ENCODE data around the gene GALNT16.
"Not testable (repeated sequence)": the region's sequence is repeated elsewhere in the genome, so short reads cannot be mapped to it uniquely, and the experiment has no call there.

GALNT16 gene

GRCh38 chr14:69275331-69275730 is 15.4 kb downstream of the GALNT16 start:
- no peaks in the 10 kb centered on the region for H3K79me2 ChIP-seq (ENCODE audit: low read length)
- no peak for DNase-seq

GRCh38 chr14:69277356-69277755 is 17.4 kb downstream of the GALNT16 start:
- not testable (repeated sequence) for H3K27me3 ChIP-seq (replicated peaks; ENCODE audit: insufficient read depth, low read length); H3K9ac ChIP-seq (ENCODE audit: low read length); H3K4me1 ChIP-seq (ENCODE audit: low read length); H3K79me2 ChIP-seq (ENCODE audit: low read length); H3K9me3 ChIP-seq (replicated peaks; ENCODE audit: insufficient read depth, low read length); H3K4me2 ChIP-seq (ENCODE audit: low read depth, low read length); H3K36me3 ChIP-seq (replicated peaks; ENCODE audit: insufficient read depth, low read length); DNase-seq; H3K27ac ChIP-seq (ENCODE audit: low read length); H4K20me1 ChIP-seq (ENCODE audit: insufficient read depth, low read length); H3K4me3 ChIP-seq (ENCODE audit: low read length); H3K9me2 ChIP-seq (replicated peaks; ENCODE audit: insufficient read depth, low read length); H2AFZ ChIP-seq (ENCODE audit: low read length); H3F3A ChIP-seq (ENCODE audit: insufficient read depth, low read length)

More at GRCh38 chr14:69275331-69275730, 15.4 kb downstream of the GALNT16 start:
- Histone ChIP-seq H3K9ac (ENCODE audit: low read length) (no peak overlapping the region), H3F3A (ENCODE audit: insufficient read depth, low read length) (no peaks in the 10 kb centered on the region), H3K27ac (ENCODE audit: low read length) (no peak overlapping the region), H3K9me2 (replicated peaks; ENCODE audit: insufficient read depth, low read length) (no peaks in the 10 kb centered on the region), H3K36me3 (replicated peaks; ENCODE audit: insufficient read depth, low read length) (no peaks in the 10 kb centered on the region), H3K9me3 (replicated peaks; ENCODE audit: insufficient read depth, low read length) (no peaks in the 10 kb centered on the region), H3K4me1 (ENCODE audit: low read length) (no peaks in the 10 kb centered on the region), H3K27me3 (replicated peaks; ENCODE audit: insufficient read depth, low read length) (no peaks in the 10 kb centered on the region), H3K4me3 (ENCODE audit: low read length) (no peak overlapping the region), H3K4me2 (ENCODE audit: low read depth, low read length) (no peak overlapping the region), H4K20me1 (ENCODE audit: insufficient read depth, low read length) (no peaks in the 10 kb centered on the region), H2AFZ (ENCODE audit: low read length) (no peak overlapping the region)
- TF ChIP-seq EZH2phosphoT487 (IDR thresholded peaks at IDR 0.05; ENCODE audit: low read length) (no peak), CTCF (IDR thresholded peaks at IDR 0.05; ENCODE audit: low read length) (no peak)

GRCh38 chr14:69280746-69281291 is 20.9 kb downstream of the GALNT16 start:
- Histone ChIP-seq H3K79me2 (ENCODE audit: low read length) (no peaks in the 10 kb centered on the region), H3K27me3 (replicated peaks; ENCODE audit: insufficient read depth, low read length) (no peaks in the 10 kb centered on the region), H3K9me2 (replicated peaks; ENCODE audit: insufficient read depth, low read length) (no peaks in the 10 kb centered on the region), H3K9ac (ENCODE audit: low read length) (no peak overlapping the region), H3K4me3 (ENCODE audit: low read length) (no peak overlapping the region), H3K9me3 (replicated peaks; ENCODE audit: insufficient read depth, low read length) (no peaks in the 10 kb centered on the region), H4K20me1 (ENCODE audit: insufficient read depth, low read length) (no peaks in the 10 kb centered on the region), H2AFZ (ENCODE audit: low read length) (no peak overlapping the region), H3K36me3 (replicated peaks; ENCODE audit: insufficient read depth, low read length) (no peaks in the 10 kb centered on the region), H3K4me1 (ENCODE audit: low read length) (no peaks in the 10 kb centered on the region), H3K4me2 (ENCODE audit: low read depth, low read length) (no peak overlapping the region), H3K27ac (ENCODE audit: low read length) (no peak overlapping the region), H3F3A (ENCODE audit: insufficient read depth, low read length) (no peaks in the 10 kb centered on the region)
- TF ChIP-seq EZH2 (optimal IDR thresholded peaks at IDR 0.05; ENCODE audit: low read depth, low read length) (no peak), EZH2phosphoT487 (IDR thresholded peaks at IDR 0.05; ENCODE audit: low read length) (no peak), CTCF (IDR thresholded peaks at IDR 0.05; ENCODE audit: low read length) (no peak)
- DNase-seq: no peak

GRCh38 chr14:69281450-69282169 is 21.7 kb downstream of the GALNT16 start:
- no peak overlapping the region for H2AFZ ChIP-seq (ENCODE audit: low read length)
- H3K9me2 ChIP-seq (replicated peaks; ENCODE audit: insufficient read depth, low read length): no peaks in the 10 kb centered on the region
- H3K79me2 ChIP-seq (ENCODE audit: low read length): no peaks in the 10 kb centered on the region
- no peaks in the 10 kb centered on the region for H3K4me1 ChIP-seq (ENCODE audit: low read length)
- H3K9me3 ChIP-seq (replicated peaks; ENCODE audit: insufficient read depth, low read length): no peaks in the 10 kb centered on the region
- H3K9ac ChIP-seq (ENCODE audit: low read length): no peak overlapping the region
- H3K27ac ChIP-seq (ENCODE audit: low read length): no peak overlapping the region
- no peak for DNase-seq
- TF ChIP-seq EZH2 (optimal IDR thresholded peaks at IDR 0.05; ENCODE audit: low read depth, low read length): no peak
- TF ChIP-seq CTCF (IDR thresholded peaks at IDR 0.05; ENCODE audit: low read length): no peak
- TF ChIP-seq EZH2phosphoT487 (IDR thresholded peaks at IDR 0.05; ENCODE audit: low read length): no peak
- no peak overlapping the region for H3K4me2 ChIP-seq (ENCODE audit: low read depth, low read length)
- no peaks in the 10 kb centered on the region for H4K20me1 ChIP-seq (ENCODE audit: insufficient read depth, low read length)
- no peaks in the 10 kb centered on the region for H3K27me3 ChIP-seq (replicated peaks; ENCODE audit: insufficient read depth, low read length)
- H3K36me3 ChIP-seq (replicated peaks; ENCODE audit: insufficient read depth, low read length): no peaks in the 10 kb centered on the region
- H3K4me3 ChIP-seq (ENCODE audit: low read length): no peak overlapping the region
- no peaks in the 10 kb centered on the region for H3F3A ChIP-seq (ENCODE audit: insufficient read depth, low read length)

Data from MM.1S (cell line).